ENCODE measurements around the gene YEATS4.

Gene YEATS4

DNA sequence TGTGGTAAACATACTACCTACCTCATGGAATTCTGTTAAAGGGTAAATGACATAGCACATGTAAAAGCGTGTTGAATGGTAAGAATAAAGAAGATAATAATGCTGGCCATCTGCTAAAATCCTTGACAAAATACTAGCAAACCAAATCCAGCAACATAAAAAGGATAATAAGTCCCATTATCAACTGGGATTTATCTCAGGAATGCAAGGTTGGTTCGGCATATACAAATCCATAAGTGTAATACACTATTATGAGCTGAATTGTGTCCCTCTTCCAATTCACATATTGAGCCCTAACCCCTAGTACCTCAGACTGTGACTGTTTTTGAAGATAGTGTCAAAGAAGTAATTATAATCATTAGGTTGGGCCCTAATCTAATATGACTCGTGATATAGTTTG is 37.4 kb downstream of the YEATS4 start:
- DNase-seq = no peak

DNA sequence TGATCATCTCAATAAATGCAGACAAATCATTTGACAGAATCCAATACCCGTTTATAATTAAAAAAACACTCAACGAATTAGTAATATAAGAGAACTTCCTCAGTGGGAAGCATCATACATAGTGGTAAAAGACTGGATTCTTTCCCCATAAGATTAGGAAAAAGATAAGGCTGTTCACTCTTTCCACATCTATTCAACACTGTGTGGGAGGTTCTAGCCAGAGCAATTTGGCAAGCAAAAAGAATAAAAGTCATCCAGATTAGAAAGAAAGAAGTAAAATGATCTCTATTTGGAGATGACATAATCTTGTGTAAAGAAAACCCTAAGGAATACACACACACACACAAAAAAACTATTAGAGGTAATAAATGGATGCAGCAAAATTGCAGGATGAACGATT is 38.4 kb downstream of the YEATS4 start:
- DNase-seq = no peak

GRCh38 chr12:69401940-69402339 is 42.4 kb downstream of the YEATS4 start:
- DNase-seq = no peak

DNA sequence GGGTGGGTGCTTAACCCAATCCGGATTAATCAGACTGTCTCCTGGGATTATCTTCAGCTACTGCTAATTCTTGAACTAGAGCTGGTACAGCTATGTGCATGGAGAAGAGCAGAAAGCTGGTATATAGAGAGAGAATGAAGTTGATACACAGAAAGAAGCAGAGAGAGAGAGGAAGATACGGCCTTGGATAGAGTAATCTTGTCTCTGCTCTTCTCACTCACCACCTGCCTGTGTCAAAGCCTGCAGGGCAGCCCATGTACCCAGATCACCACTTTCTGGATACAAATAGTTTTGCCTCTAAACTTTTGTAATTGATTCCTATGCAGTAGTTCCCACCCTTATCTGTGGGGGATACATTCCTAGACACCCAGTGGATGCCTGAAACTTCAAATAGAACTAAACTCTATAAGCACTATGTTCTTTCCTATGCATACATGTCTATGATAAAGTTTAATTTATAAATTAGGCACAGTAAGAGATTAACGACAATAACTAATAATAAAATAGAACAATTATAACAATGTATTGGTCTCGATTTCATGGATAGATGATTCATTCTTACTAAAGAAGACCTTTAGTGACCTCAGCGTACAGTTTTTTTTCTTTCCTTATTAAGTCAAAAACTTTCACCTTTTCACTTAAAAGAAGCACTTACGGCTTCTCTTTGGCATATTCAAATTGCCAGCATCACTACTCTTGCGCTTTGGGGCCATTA is 45.5 kb downstream of the YEATS4 start:
- DNase-seq = no peak

DNA sequence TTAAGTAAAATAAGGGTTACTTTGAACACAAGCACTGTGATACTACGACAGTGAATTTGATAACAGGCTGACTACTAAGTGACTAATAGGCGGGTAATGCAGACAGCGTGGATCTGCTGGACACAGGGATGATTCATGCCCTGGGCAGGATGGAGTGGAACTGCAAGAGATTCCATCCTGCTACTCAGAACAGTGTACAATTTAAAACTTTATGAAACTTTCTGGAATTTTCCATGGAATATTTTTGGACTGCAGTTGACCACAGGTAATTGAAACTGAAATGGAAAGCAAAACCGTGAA is 46.0 kb downstream of the YEATS4 start:
- no peak for DNase-seq

GRCh38 chr12:69406217-69406616 is 46.7 kb downstream of the YEATS4 start:
- DNase-seq = no peak

- DNase-seq = no peak
Observed at GRCh38 chr12:69410571-69410970, 51.0 kb downstream of the YEATS4 start.

- no peak for DNase-seq
Observed at GRCh38 chr12:69412655-69413054, 53.1 kb downstream of the YEATS4 start.

DNA sequence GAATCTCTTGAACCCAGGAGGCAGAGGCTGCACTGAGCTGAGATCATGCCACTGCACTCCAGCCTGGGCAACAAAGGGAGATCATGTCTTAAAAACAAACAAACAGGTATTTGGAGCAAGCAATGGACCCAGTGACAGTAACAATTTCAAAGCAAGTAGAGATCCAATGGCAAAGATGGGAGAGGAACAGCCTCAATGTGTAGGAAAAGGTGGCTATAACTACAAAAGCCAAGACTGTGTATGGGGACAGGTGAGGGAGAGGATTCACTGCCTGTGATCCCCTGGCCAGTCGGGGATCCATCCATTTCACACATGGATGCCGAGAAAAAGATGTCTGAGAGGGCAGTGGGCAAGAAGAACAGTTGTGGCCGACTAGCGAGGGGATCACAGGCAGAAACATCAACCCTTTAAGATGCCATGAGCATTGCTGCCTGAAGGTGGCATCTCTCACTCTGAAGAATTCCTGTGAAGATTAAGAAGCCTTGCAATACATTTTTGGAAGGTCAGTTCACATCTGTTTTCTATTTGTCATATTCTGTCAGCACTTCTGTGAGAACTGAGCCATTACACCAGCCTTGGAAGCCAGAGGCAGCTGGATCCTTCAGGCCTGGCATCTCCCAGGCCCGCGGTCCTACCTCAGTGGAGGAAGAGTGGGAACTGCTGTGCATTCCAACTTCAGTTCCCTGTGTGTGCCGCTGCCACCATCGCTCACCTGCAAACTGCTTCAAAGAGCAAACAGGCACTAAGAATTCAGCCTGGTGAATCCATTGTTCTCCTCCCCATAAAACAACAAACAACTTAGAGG is 56.1 kb downstream of the YEATS4 start:
- DNase-seq = no peak

- DNase-seq = no peak
Observed at GRCh38 chr12:69417231-69417630, 57.7 kb downstream of the YEATS4 start.

- no peak for DNase-seq
Observed at GRCh38 chr12:69417741-69418167, 58.2 kb downstream of the YEATS4 start.

DNA sequence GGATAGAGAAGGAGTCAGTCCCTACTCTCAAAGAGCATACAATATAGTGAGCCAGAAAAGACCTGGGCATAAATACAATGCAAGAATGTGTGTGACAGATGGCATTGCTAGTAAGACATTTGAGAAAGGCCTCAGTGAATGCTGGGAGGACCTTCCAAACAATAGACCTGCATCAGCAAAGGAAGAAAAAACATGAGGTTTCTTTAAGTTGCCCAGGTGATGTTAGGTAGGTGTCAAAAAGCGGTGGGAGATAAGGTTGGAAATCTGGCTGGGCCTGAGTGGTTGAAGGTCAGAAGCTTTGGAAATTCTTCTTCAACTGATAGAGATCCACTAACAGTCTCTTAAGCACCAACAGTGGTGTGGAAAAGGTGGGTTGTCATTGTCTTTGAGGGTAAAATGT is 60.2 kb downstream of the YEATS4 start:
- no peak for DNase-seq

GRCh38 chr12:69421548-69421947 is 62.0 kb downstream of the YEATS4 start:
- no peak for DNase-seq

GRCh38 chr12:69423037-69423905 is 63.7 kb downstream of the YEATS4 start:
- no peak for DNase-seq

GRCh38 chr12:69425417-69425816 is 65.9 kb downstream of the YEATS4 start:
- no peak for DNase-seq

GRCh38 chr12:69428351-69429073 is 69.0 kb downstream of the YEATS4 start:
- DNase-seq = no peak

- DNase-seq = no peak
Observed at GRCh38 chr12:69430942-69431590, 71.5 kb downstream of the YEATS4 start.

- no peak for DNase-seq
Observed at GRCh38 chr12:69431591-69432222, 72.2 kb downstream of the YEATS4 start.

- no peak for DNase-seq
Observed at GRCh38 chr12:69433653-69434052, 74.1 kb downstream of the YEATS4 start.

GRCh38 chr12:69435644-69436043 is 76.1 kb downstream of the YEATS4 start:
- DNase-seq = no peak

DNA sequence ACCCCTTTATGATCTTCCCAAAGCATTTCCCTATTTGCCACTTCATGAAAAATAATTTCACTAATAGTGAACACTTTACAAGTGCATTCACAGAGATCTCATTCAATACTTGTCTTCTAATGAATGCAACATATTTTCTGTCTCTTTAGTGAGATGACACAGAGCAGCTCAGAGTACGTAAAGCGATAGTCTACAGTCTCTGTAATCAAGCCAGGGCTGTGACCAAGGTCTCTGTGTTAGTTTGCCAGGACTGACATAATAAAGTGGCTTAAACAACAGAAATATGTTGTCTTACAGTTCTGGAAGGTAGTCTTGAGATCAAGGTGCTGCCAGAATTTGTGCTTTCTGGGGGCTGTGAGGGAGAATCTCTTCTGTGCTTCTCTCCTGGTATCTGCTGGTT is 77.5 kb downstream of the YEATS4 start:
- no peak for DNase-seq

DNA sequence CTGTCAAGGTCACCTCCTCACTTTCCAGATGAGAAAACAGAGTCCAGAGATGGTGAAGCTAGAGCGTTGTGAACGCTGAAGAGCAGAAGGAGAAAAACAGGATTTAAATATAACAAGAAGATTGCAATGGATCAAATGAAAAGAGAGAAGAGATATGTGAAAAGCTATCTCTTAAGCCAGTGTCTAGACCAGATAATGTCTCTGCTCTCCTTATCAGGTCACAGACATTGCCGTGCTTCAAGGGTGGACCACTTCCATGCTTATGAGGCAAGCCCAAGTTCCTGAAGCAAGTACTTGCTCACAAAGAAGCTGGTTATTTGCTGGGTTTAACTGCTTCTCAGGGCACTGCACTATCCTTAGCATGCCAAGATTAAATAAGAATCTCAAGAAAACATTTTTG is 79.0 kb downstream of the YEATS4 start:
- no peak for DNase-seq
